ENCODE measurements around the gene ADCK1.
"Not testable (repeated sequence)": the region's sequence is repeated elsewhere in the genome, so short reads cannot be mapped to it uniquely, and the experiment has no call there.

ADCK1 gene

GRCh38 chr14:77799863-77800730 lies at the start of gene ADCK1:
Gene ADCK1 (plus strand): TSS chr14:77800109. CDS start chr14:77818979, 18,870 bp downstream.
- ATAC-seq = peak; percentile 98
- H3K4me3 Mint-ChIP-seq = peak within 1 kb of the TSS; percentile 86

GRCh38 chr14:77752266-77752665 lies 47.6 kb upstream of the ADCK1 start:
- Mint-ChIP-seq H3K4me3 (no peak overlapping the region), H3K9me3 (no peaks in the 10 kb centered on the region)

More at GRCh38 chr14:77799863-77800730, at the start of gene ADCK1:
- Mint-ChIP-seq H3K9me3 (no peaks in the 10 kb centered on the region), H3K4me1 (peaks cover 10% of the 10 kb centered on the region), H3K27ac (peak within 1 kb of the TSS; percentile 90), H3K27me3 (no peaks in the 10 kb centered on the region), H3K36me3 (no peaks in the 10 kb centered on the region)

GRCh38 chr14:77752799-77753516 lies 47.0 kb upstream of the ADCK1 start:
- ATAC-seq = no peak
- H3K4me3 Mint-ChIP-seq = no peak overlapping the region
- H3K36me3 Mint-ChIP-seq = peaks cover 60% of the 10 kb centered on the region
- H3K9me3 Mint-ChIP-seq = no peaks in the 10 kb centered on the region
- H3K27ac Mint-ChIP-seq = no peak overlapping the region
- peaks cover 28% of the 10 kb centered on the region for H3K4me1 Mint-ChIP-seq
- no peaks in the 10 kb centered on the region for H3K27me3 Mint-ChIP-seq

More at GRCh38 chr14:77752266-77752665, 47.6 kb upstream of the ADCK1 start:
- ATAC-seq = no peak
- Mint-ChIP-seq H3K27ac (no peak overlapping the region), H3K36me3 (peaks cover 57% of the 10 kb centered on the region), H3K27me3 (no peaks in the 10 kb centered on the region), H3K4me1 (peaks cover 21% of the 10 kb centered on the region)

DNA sequence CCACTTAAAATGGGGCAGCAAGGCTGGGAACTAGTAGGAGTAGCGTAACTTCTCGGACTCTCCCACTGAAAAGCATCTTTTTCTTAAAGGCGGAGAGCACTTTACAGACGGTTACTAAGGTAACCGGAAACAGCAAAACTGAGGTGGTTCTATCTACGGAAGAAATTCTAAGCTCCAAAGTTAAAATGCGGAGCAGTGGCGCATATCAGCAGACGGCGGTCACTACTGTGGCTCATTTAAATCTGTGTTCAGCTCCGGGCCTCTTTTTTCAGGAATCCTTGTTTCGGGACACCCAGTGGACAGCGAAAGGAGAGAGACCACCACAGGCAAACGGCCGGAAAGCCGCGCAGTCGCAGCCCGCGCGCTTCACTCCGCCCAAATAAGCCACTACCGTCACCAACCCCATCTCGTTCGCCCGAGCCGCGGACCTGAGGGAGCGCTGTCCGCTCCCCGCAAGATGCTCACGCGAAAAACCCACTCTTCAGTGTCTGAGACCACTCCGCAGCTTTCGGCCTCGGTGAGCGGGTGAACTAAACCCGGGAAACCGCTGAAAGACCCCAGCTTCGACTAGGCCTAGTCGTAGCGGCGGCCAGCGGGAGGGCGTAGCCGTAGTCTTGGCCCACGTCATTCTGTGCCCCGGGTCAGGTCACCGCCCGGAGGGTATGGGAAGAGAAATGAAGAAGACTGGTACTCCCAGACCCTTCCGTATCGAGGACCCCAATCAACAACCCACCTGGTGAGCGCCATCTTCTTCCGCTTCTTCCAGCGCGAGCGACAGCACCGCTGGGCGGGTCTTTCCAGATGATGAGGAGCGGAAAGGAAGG lies 39.3 kb upstream of the ADCK1 start, which contains the start of gene SNW1:
SNW1 (minus strand) TSS at position 776 of the 824 bp plus-strand sequence; CDS start at position 747, 29 bp downstream.
- Mint-ChIP-seq H3K4me1 (peaks cover 33% of the 10 kb centered on the region), H3K4me3 (peak within 1 kb of the TSS; percentile 92), H3K9me3 (no peaks in the 10 kb centered on the region), H3K36me3 (peaks cover 18% of the 10 kb centered on the region), H3K27me3 (no peaks in the 10 kb centered on the region), H3K27ac (peak within 1 kb of the TSS; percentile 97)
- ATAC-seq = peak; percentile 98

DNA sequence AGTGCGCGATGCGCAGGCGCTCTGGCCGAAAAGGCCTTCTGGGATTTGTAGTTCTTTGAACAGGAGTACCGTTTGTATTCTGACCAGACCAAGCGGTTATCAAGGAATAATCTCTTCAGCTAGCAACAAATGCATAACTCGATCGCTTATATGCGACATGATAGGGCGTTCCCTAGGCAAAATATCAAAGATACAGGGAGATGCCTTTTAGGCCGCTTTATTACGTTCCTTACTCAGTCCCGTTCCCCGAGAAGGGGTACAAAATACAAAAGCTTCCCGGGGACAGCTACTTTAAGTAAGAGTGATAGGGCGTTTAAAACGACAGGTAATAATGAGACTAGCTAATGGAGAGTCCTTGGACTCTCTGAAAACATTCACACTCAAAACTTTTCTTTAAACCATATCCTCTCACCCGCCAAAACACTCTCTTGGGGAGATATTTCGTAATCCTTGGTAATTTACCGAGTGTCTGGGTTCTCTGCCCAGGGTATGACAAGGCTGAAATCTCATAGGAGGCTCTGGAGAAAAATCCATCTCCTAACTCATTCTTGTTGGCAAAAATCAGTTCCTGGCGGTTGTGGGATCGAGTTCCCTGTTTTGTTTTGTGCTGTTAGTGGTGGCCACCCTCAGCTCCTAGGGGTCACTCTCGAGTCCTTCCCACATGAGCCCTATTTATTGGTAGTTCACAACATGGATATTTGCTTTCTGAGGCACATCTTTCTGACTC lies 38.5 kb upstream of the ADCK1 start:
- Mint-ChIP-seq H3K4me1 (peaks cover 27% of the 10 kb centered on the region), H3K9me3 (no peaks in the 10 kb centered on the region), H3K36me3 (peaks cover 11% of the 10 kb centered on the region), H3K4me3 (peak overlapping the region; percentile 92), H3K27ac (peak overlapping the region; percentile 97), H3K27me3 (no peaks in the 10 kb centered on the region)
- peak; percentile 34 for ATAC-seq

GRCh38 chr14:77763316-77763715 lies 36.6 kb upstream of the ADCK1 start:
- Mint-ChIP-seq H3K27me3 (no peaks in the 10 kb centered on the region), H3K9me3 (no peaks in the 10 kb centered on the region), H3K4me1 (peaks cover 9% of the 10 kb centered on the region), H3K36me3 (peaks cover 4% of the 10 kb centered on the region), H3K27ac (no peak overlapping the region), H3K4me3 (no peak overlapping the region)
- ATAC-seq = no peak

DNA sequence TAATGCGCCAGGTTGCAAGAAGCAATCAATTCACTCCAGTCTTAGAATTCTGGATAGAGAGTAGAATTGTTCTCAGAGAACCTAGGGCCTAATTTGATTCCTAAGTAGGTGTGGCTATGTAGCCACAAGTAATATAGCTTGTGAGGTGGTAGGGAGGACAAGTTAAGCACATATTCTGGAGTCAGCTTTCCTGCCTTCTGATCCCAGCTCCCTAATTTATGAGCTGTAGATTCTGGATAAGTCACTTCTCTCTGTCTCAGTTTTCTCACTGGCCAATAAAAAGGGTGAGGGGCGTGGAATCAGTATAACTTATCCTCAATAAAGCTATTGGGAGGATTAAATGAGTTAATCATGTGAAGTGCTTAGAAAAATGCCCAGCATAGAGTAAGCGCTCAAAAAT lies 35.9 kb upstream of the ADCK1 start:
- no peak overlapping the region for H3K4me3 Mint-ChIP-seq
- no peak overlapping the region for H3K27ac Mint-ChIP-seq
- no peaks in the 10 kb centered on the region for H3K9me3 Mint-ChIP-seq
- no peaks in the 10 kb centered on the region for H3K36me3 Mint-ChIP-seq
- no peak for ATAC-seq
- H3K4me1 Mint-ChIP-seq = peaks cover 2% of the 10 kb centered on the region
- H3K27me3 Mint-ChIP-seq = no peaks in the 10 kb centered on the region

- not testable (repeated sequence) for H3K36me3 Mint-ChIP-seq, H3K9me3 Mint-ChIP-seq, H3K4me1 Mint-ChIP-seq, H3K4me3 Mint-ChIP-seq, H3K27me3 Mint-ChIP-seq, ATAC-seq, H3K27ac Mint-ChIP-seq
Measured at GRCh38 chr14:77768442-77769069, 31.4 kb upstream of the ADCK1 start.

GRCh38 chr14:77773966-77774365 lies 25.9 kb upstream of the ADCK1 start:
- not testable (repeated sequence) for H3K9me3 Mint-ChIP-seq, ATAC-seq, H3K36me3 Mint-ChIP-seq, H3K4me1 Mint-ChIP-seq, H3K4me3 Mint-ChIP-seq, H3K27me3 Mint-ChIP-seq, H3K27ac Mint-ChIP-seq

GRCh38 chr14:77782202-77782601 lies 17.7 kb upstream of the ADCK1 start:
- no peak for ATAC-seq
- H3K9me3 Mint-ChIP-seq = no peaks in the 10 kb centered on the region
- H3K4me1 Mint-ChIP-seq = no peaks in the 10 kb centered on the region
- no peak overlapping the region for H3K4me3 Mint-ChIP-seq
- H3K27me3 Mint-ChIP-seq = no peaks in the 10 kb centered on the region
- no peak overlapping the region for H3K27ac Mint-ChIP-seq
- no peaks in the 10 kb centered on the region for H3K36me3 Mint-ChIP-seq

GRCh38 chr14:77786148-77786547 lies 13.8 kb upstream of the ADCK1 start:
- Mint-ChIP-seq H3K9me3 (no peaks in the 10 kb centered on the region), H3K36me3 (no peaks in the 10 kb centered on the region), H3K27ac (no peak overlapping the region), H3K27me3 (peaks cover 11% of the 10 kb centered on the region), H3K4me3 (no peak overlapping the region), H3K4me1 (no peaks in the 10 kb centered on the region)
- ATAC-seq = no peak

GRCh38 chr14:77790566-77791224 lies 9.2 kb upstream of the ADCK1 start:
- Mint-ChIP-seq H3K9me3 (no peaks in the 10 kb centered on the region), H3K36me3 (no peaks in the 10 kb centered on the region)

DNA sequence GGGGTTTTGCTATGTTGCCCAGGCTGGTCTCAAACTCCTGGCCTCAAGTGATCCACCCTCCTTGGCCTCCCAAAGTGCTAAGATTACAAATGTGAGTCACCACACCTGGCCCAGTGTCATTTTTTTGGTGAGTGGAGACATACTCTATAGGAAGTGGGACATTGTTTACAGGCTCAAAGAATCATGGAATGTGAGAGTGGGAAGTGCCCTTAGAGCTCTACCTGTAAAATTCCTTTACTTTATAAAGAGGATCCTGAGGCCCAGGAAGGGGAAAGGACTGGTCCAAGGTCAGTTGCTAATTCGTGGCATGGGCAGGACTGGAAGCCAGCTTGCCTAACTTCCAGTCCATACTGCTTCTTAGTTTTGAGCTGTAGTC lies 8.7 kb upstream of the ADCK1 start:
- no peak overlapping the region for H3K27ac Mint-ChIP-seq
- H3K9me3 Mint-ChIP-seq = no peaks in the 10 kb centered on the region

More at GRCh38 chr14:77790566-77791224, 9.2 kb upstream of the ADCK1 start:
- H3K4me3 Mint-ChIP-seq = no peak overlapping the region
- no peak for ATAC-seq
- no peak overlapping the region for H3K27ac Mint-ChIP-seq
- no peaks in the 10 kb centered on the region for H3K4me1 Mint-ChIP-seq
- H3K27me3 Mint-ChIP-seq = peaks cover 11% of the 10 kb centered on the region

GRCh38 chr14:77793255-77793654 lies 6.7 kb upstream of the ADCK1 start:
- not testable (repeated sequence) for H3K4me3 Mint-ChIP-seq, ATAC-seq, H3K4me1 Mint-ChIP-seq, H3K36me3 Mint-ChIP-seq, H3K27ac Mint-ChIP-seq, H3K9me3 Mint-ChIP-seq
- peaks cover 11% of the 10 kb centered on the region for H3K27me3 Mint-ChIP-seq

More for the DNA sequence above, 8.7 kb upstream of the ADCK1 start:
- no peak for ATAC-seq
- Mint-ChIP-seq H3K4me3 (no peak overlapping the region), H3K4me1 (no peaks in the 10 kb centered on the region), H3K27me3 (peaks cover 11% of the 10 kb centered on the region), H3K36me3 (no peaks in the 10 kb centered on the region)

Data from stimulated activated memory B cell treated with anti-CD40 and anti-IgM and Interleukin-4, amounts not matched to agents 10 μg/mL and 1 μg/mL and 100 μg/mL, for 72 hours (primary cell).